Skin of body (tissue), 2 donors: Measurements from ENCODE around the gene MACF1. TPM values are rescaled to one million over a fixed set of nuclear protein-coding genes. Genes with fewer than 3 reads are reported as not detected.

ENCODE experiments used
- DNase-seq: peaks from one replicate; lab custom pipeline; 2025; lab: John Stamatoyannopoulos, UW
- total RNA-seq: library from RNA; depleted of rRNA; stranded (reverse); fragments of >200 nt; gene quantifications from one replicate; pipeline ENCODE4 v1.2.3, GENCODE V29; 2014

MACF1 gene
- total RNA-seq, 1 donor from 2014 or later, result 402 TPM

- no peak for DNase-seq
Observed at GRCh38 chr1:39261712-39262221, 57.3 kb downstream of the MACF1 start.

- DNase-seq, result no peak
Observed at GRCh38 chr1:39262802-39263201, 58.3 kb downstream of the MACF1 start.

- DNase-seq, result no peak
Observed at GRCh38 chr1:39266269-39266668, 61.8 kb downstream of the MACF1 start.

GRCh38 chr1:39266792-39267191 lies 62.3 kb downstream of the MACF1 start:
- no peak for DNase-seq

GRCh38 chr1:39268112-39268581 lies 63.7 kb downstream of the MACF1 start:
- DNase-seq, result peak; percentile 91

GRCh38 chr1:39268906-39269305 lies 64.4 kb downstream of the MACF1 start:
- no peak for DNase-seq

- DNase-seq, result no peak
Observed at GRCh38 chr1:39269349-39269748, 64.9 kb downstream of the MACF1 start.

- peak; percentile 39 for DNase-seq
Observed at GRCh38 chr1:39269791-39270342, 65.4 kb downstream of the MACF1 start.

GRCh38 chr1:39270368-39270767 lies 65.9 kb downstream of the MACF1 start:
- DNase-seq, result no peak

- no peak for DNase-seq
Observed at GRCh38 chr1:39272027-39272797, 67.7 kb downstream of the MACF1 start.

GRCh38 chr1:39272798-39273469 lies 68.4 kb downstream of the MACF1 start:
- no peak for DNase-seq

GRCh38 chr1:39275836-39276507 lies 71.5 kb downstream of the MACF1 start:
- DNase-seq, result no peak

GRCh38 chr1:39277879-39278278 lies 73.4 kb downstream of the MACF1 start:
- no peak for DNase-seq

GRCh38 chr1:39282537-39283216 lies 78.2 kb downstream of the MACF1 start:
- no peak for DNase-seq

GRCh38 chr1:39283858-39284257 lies 79.4 kb downstream of the MACF1 start:
- DNase-seq, result no peak

- DNase-seq, result no peak
Observed at GRCh38 chr1:39287541-39287940, 83.0 kb downstream of the MACF1 start.

- no peak for DNase-seq
Observed at GRCh38 chr1:39288735-39289465, 84.4 kb downstream of the MACF1 start.

GRCh38 chr1:39292401-39292800 lies 87.9 kb downstream of the MACF1 start:
- DNase-seq, result no peak

- DNase-seq, result peak; percentile 20
Observed at GRCh38 chr1:39293375-39294070, 89.0 kb downstream of the MACF1 start.

GRCh38 chr1:39294531-39294930 lies 90.0 kb downstream of the MACF1 start:
- DNase-seq, result no peak
